Suprapubic skin (tissue), 4 donors: ENCODE data around the gene AP5B1.

ENCODE experiments used
- CTCF ChIP-seq, 2 donors: fragments of 200-600 bp in 1 of 2; fragments of 450-650 bp in 1 of 2; sonication (generic) in 1 of 2; IDR thresholded peaks; one replicate each; pipeline ENCODE4 v1.5.1; 2016 to 2019; ENCODE audit warnings: antibody characterized with exemption in 2 of 2, mild to moderate bottlenecking in 1 of 2, moderate library complexity in 1 of 2
- EP300 ChIP-seq: sonication (generic); formaldehyde crosslinking; IDR thresholded peaks from one replicate; pipeline ENCODE4 v1.6.1; 2017; ENCODE audit warnings: antibody characterized with exemption
- POLR2A ChIP-seq, 2 donors: fragments of 450-650 bp; IDR thresholded peaks; one replicate each; pipeline ENCODE4 v1.6.1; 2017; ENCODE audit warnings: antibody characterized with exemption in 2 of 2, mild to moderate bottlenecking in 2 of 2, moderate library complexity in 2 of 2
- POLR2AphosphoS5 ChIP-seq, 3 donors: sonication (generic); formaldehyde crosslinking; IDR thresholded peaks; one replicate each; pipeline ENCODE4 v1.6.1; 2017; ENCODE audit warnings: antibody characterized with exemption in 3 of 3

- no peak for TF ChIP-seq POLR2A (IDR thresholded peaks at IDR 0.05)
- TF ChIP-seq CTCF (IDR thresholded peaks at IDR 0.05), result no peak
- TF ChIP-seq POLR2AphosphoS5 (IDR thresholded peaks at IDR 0.05), result no peak
- TF ChIP-seq EP300, result no peak
Observed at GRCh38 chr11:65794570-65795510, 14.1 kb upstream of the AP5B1 start.
